Mesothelial cell of epicardium (in vitro differentiated cells): ENCODE data around the gene CUX1. TPM values are rescaled to one million over a fixed set of nuclear protein-coding genes. Genes with fewer than 3 reads are reported as not detected.
"Not testable (repeated sequence)": the region's sequence is repeated elsewhere in the genome, so short reads cannot be mapped to it uniquely, and the experiment has no call there.

Experiments used
- DNase-seq, 2 experiments: peaks; one replicate each; pipeline ENCODE4 v3.0.0; 2021; ENCODE audit warnings: low spot score in 2 of 2; ENCODE audit not compliant: unreplicated experiment in 2 of 2
- H3K27ac Mint-ChIP-seq: 2 replicates; pipeline ENCODE4 v1.8.0; 2021; ENCODE audit warnings: mixed read lengths
- H3K27me3 Mint-ChIP-seq: 2 replicates; pipeline ENCODE4 v1.8.0; 2021; ENCODE audit warnings: low read depth, mixed read lengths
- H3K36me3 Mint-ChIP-seq: 2 replicates; pipeline ENCODE4 v1.8.0; 2021; ENCODE audit warnings: mixed read lengths
- H3K4me1 Mint-ChIP-seq: 2 replicates; pipeline ENCODE4 v1.8.0; 2021; ENCODE audit warnings: mixed read lengths
- H3K4me3 Mint-ChIP-seq: 2 replicates; pipeline ENCODE4 v1.8.0; 2021; ENCODE audit warnings: mild to moderate bottlenecking, moderate library complexity, mixed read lengths
- H3K9me3 Mint-ChIP-seq: 2 replicates; pipeline ENCODE4 v1.8.0; 2021; ENCODE audit warnings: mixed read lengths
- CTCF ChIP-seq: fragments of 200-600 bp; sonication (generic); IDR thresholded peaks from one replicate; pipeline ENCODE4 v1.5.0; 2021; ENCODE audit warnings: antibody characterized with exemption; ENCODE audit not compliant: unreplicated experiment
- total RNA-seq: library from RNA; stranded (reverse); gene quantifications from 3 replicates; pipeline ENCODE4 v1.2.1, GENCODE V29; 2021

CUX1 gene
- total RNA-seq, 1 donor from 2014 or later: 158 TPM

GRCh38 chr7:102021841-102022618, 204.6 kb downstream of the CUX1 start:
- Mint-ChIP-seq H3K36me3 (peaks cover 4% of the 10 kb centered on the region), H3K27ac (no peak overlapping the region), H3K27me3 (no peaks in the 10 kb centered on the region), H3K4me3 (no peak overlapping the region), H3K9me3 (no peaks in the 10 kb centered on the region), H3K4me1 (peaks cover 8% of the 10 kb centered on the region)
- no peak for TF ChIP-seq CTCF
- DNase-seq: no peak

- DNase-seq: no peak
- H3K27ac Mint-ChIP-seq: peak overlapping the region; percentile 80
- peaks cover 10% of the 10 kb centered on the region for H3K36me3 Mint-ChIP-seq
- no peaks in the 10 kb centered on the region for H3K27me3 Mint-ChIP-seq
- no peak for TF ChIP-seq CTCF
- H3K4me3 Mint-ChIP-seq: no peak overlapping the region
- no peaks in the 10 kb centered on the region for H3K9me3 Mint-ChIP-seq
- H3K4me1 Mint-ChIP-seq: peaks cover 8% of the 10 kb centered on the region
Measured at GRCh38 chr7:102024005-102024768, 206.8 kb downstream of the CUX1 start.

GRCh38 chr7:102024769-102025391, 207.5 kb downstream of the CUX1 start:
- peak overlapping the region; percentile 80 for H3K27ac Mint-ChIP-seq
- DNase-seq: no peak

GRCh38 chr7:102025777-102026176, 208.4 kb downstream of the CUX1 start:
- DNase-seq, H3K27me3 Mint-ChIP-seq, H3K4me3 Mint-ChIP-seq, H3K9me3 Mint-ChIP-seq, H3K27ac Mint-ChIP-seq, H3K4me1 Mint-ChIP-seq: not testable (repeated sequence)
- peaks cover 17% of the 10 kb centered on the region for H3K36me3 Mint-ChIP-seq

More at GRCh38 chr7:102024769-102025391, 207.5 kb downstream of the CUX1 start:
- H3K4me1 Mint-ChIP-seq: peaks cover 8% of the 10 kb centered on the region
- peaks cover 16% of the 10 kb centered on the region for H3K36me3 Mint-ChIP-seq
- no peaks in the 10 kb centered on the region for H3K27me3 Mint-ChIP-seq
- H3K9me3 Mint-ChIP-seq: no peaks in the 10 kb centered on the region
- H3K4me3 Mint-ChIP-seq: no peak overlapping the region
- TF ChIP-seq CTCF: no peak

- TF ChIP-seq CTCF: no peak
- H3K9me3 Mint-ChIP-seq: no peaks in the 10 kb centered on the region
- H3K27me3 Mint-ChIP-seq: no peaks in the 10 kb centered on the region
- peaks cover 15% of the 10 kb centered on the region for H3K36me3 Mint-ChIP-seq
- no peak overlapping the region for H3K27ac Mint-ChIP-seq
- H3K4me3 Mint-ChIP-seq: no peak overlapping the region
- DNase-seq: no peak
- peaks cover 8% of the 10 kb centered on the region for H3K4me1 Mint-ChIP-seq
Measured at GRCh38 chr7:102028206-102028826, 210.9 kb downstream of the CUX1 start.
